ENCODE data around the gene LRRC52.

- TF ChIP-seq HNRNPL (IDR thresholded peaks at IDR 0.05; ENCODE audit: low read depth, low read length) (no peak), POLR2AphosphoS2 (IDR thresholded peaks at IDR 0.05; ENCODE audit: low read depth, low read length) (no peak), ZNF362 (CRISPR knock-in tag; IDR thresholded peaks at IDR 0.05; ENCODE audit: borderline replicate concordance) (no peak), YY1 (IDR thresholded peaks at IDR 0.05; ENCODE audit: insufficient read depth, insufficient replicate concordance, low read depth, low read length) (no peak)
Measured at GRCh38 chr1:165543532-165544438, at the start of gene LRRC52.

All from HepG2 (cell line).